H9 (cell line): ENCODE results near the gene MKI67. TPM values are rescaled to one million over a fixed set of nuclear protein-coding genes. Genes with fewer than 3 reads are reported as not detected.

ENCODE experiments used
- DNase-seq: peaks from one replicate; pipeline ENCODE4 v3.0.0-alpha.2; 2017
- H2AFZ ChIP-seq: one replicate; pipeline ENCODE4 v1.6.1; 2013; ENCODE audit warnings: mild to moderate bottlenecking, low read length, control low read depth, moderate library complexity
- H2AK5ac ChIP-seq: 2 replicates; pipeline ENCODE4 v1.6.1; 2013; ENCODE audit warnings: low read length, control low read depth, mixed read lengths; ENCODE audit not compliant: insufficient read length
- H2BK120ac ChIP-seq: one replicate; pipeline ENCODE4 v1.6.1; 2013; ENCODE audit warnings: low read depth, mild to moderate bottlenecking, low read length, control low read depth, inconsistent platforms; ENCODE audit not compliant: poor library complexity, severe bottlenecking
- H2BK12ac ChIP-seq: 2 replicates; pipeline ENCODE4 v1.6.1; 2013; ENCODE audit warnings: low read length, control low read depth, mixed read lengths, low read depth; ENCODE audit not compliant: insufficient read length
- H2BK15ac ChIP-seq: 2 replicates; pipeline ENCODE4 v1.6.1; 2013; ENCODE audit warnings: low read depth, low read length, control low read depth
- H2BK20ac ChIP-seq: one replicate; pipeline ENCODE4 v1.6.1; 2013; ENCODE audit warnings: low read depth, mild to moderate bottlenecking, low read length, control low read depth, inconsistent platforms; ENCODE audit not compliant: poor library complexity, severe bottlenecking
- H2BK5ac ChIP-seq: 2 replicates; pipeline ENCODE4 v1.6.1; 2013; ENCODE audit warnings: low read length, control low read depth, mixed read lengths; ENCODE audit not compliant: insufficient read length
- H3K14ac ChIP-seq: 2 replicates; pipeline ENCODE4 v1.6.1; 2013; ENCODE audit warnings: low read length, control low read depth; ENCODE audit not compliant: insufficient read depth
- H3K18ac ChIP-seq: 2 replicates; pipeline ENCODE4 v1.6.1; 2013; ENCODE audit warnings: low read depth, mild to moderate bottlenecking, mixed read lengths, low read length, control low read depth; ENCODE audit not compliant: insufficient read length
- H3K23ac ChIP-seq: 2 replicates; pipeline ENCODE4 v1.6.1; 2013; ENCODE audit warnings: low read length, control low read depth, mixed read lengths, low read depth; ENCODE audit not compliant: insufficient read length
- H3K23me2 ChIP-seq: 2 replicates; pipeline ENCODE4 v1.6.1; 2013; ENCODE audit warnings: low read depth, mild to moderate bottlenecking, mixed read lengths, low read length, control low read depth; ENCODE audit not compliant: insufficient read length, poor library complexity, severe bottlenecking
- H3K27ac ChIP-seq: 2 replicates; pipeline ENCODE4 v1.5.1; 2013; ENCODE audit warnings: low read length, control low read depth, mixed read lengths, low read depth; ENCODE audit not compliant: insufficient read length
- H3K27me3 ChIP-seq: 2 replicates; pipeline ENCODE4 v1.6.1; 2013; ENCODE audit warnings: low read length, control low read depth, inconsistent platforms; ENCODE audit not compliant: insufficient read depth
- H3K4ac ChIP-seq: 2 replicates; pipeline ENCODE4 v1.6.1; 2013; ENCODE audit warnings: low read depth, mild to moderate bottlenecking, control low read depth, inconsistent platforms, low read length, moderate library complexity
- H3K4me1 ChIP-seq: 2 replicates; pipeline ENCODE4 v1.6.1; 2013; ENCODE audit warnings: low read length, control low read depth, inconsistent platforms; ENCODE audit not compliant: insufficient read depth
- H3K4me2 ChIP-seq: 2 replicates; pipeline ENCODE4 v1.6.1; 2013; ENCODE audit warnings: low read length, control low read depth, mixed read lengths; ENCODE audit not compliant: insufficient read length, insufficient read depth
- H3K56ac ChIP-seq: 2 replicates; pipeline ENCODE4 v1.6.1; 2013; ENCODE audit warnings: low read depth, mild to moderate bottlenecking, mixed read lengths, low read length, control low read depth; ENCODE audit not compliant: insufficient read length
- H3K79me1 ChIP-seq: 2 replicates; pipeline ENCODE4 v1.6.1; 2013; ENCODE audit warnings: low read depth, mild to moderate bottlenecking, moderate library complexity, low read length, control low read depth, inconsistent platforms; ENCODE audit not compliant: insufficient read depth, poor library complexity, severe bottlenecking
- H3K79me2 ChIP-seq: 2 replicates; pipeline ENCODE4 v1.6.1; 2013; ENCODE audit warnings: low read length, control low read depth, inconsistent platforms; ENCODE audit not compliant: insufficient read depth
- H3K9ac ChIP-seq: 2 replicates; pipeline ENCODE4 v1.6.1; 2013; ENCODE audit warnings: low read length, control low read depth, mixed read lengths; ENCODE audit not compliant: insufficient read length; ENCODE audit errors: extremely low read depth
- H3K9me3 ChIP-seq: one replicate; pipeline ENCODE4 v1.6.1; 2013; ENCODE audit warnings: low read depth, low read length, inconsistent platforms; ENCODE audit not compliant: control insufficient read depth
- H3T11ph ChIP-seq: one replicate; pipeline ENCODE4 v1.6.1; 2013; ENCODE audit warnings: mild to moderate bottlenecking, low read length, control low read depth, inconsistent platforms
- H4K20me1 ChIP-seq: one replicate; pipeline ENCODE4 v1.6.1; 2013; ENCODE audit not compliant: control insufficient read depth, insufficient read length, insufficient read depth
- H4K5ac ChIP-seq: 2 replicates; pipeline ENCODE4 v1.6.1; 2013; ENCODE audit warnings: low read depth, mild to moderate bottlenecking, mixed read lengths, low read length, control low read depth; ENCODE audit not compliant: insufficient read length
- H4K8ac ChIP-seq: replicated peaks from 2 replicates; pipeline ENCODE4 v1.6.1; 2013; ENCODE audit warnings: low read length, control low read depth, mixed read lengths, low read depth; ENCODE audit not compliant: insufficient read length
- H4K91ac ChIP-seq: 2 replicates; pipeline ENCODE4 v1.6.1; 2013; ENCODE audit warnings: low read depth, mild to moderate bottlenecking, moderate library complexity, mixed read lengths, low read length, control low read depth; ENCODE audit not compliant: insufficient read length
- H3K27ac Mint-ChIP-seq, 3 experiments: 2 replicates in 2 of 3; 3 replicates in 1 of 3; pipeline ENCODE4 v1.8.0; 2020 to 2021; ENCODE audit warnings: mixed read lengths in 3 of 3, mild to moderate bottlenecking in 1 of 3, moderate library complexity in 1 of 3
- H3K27me3 Mint-ChIP-seq: 2 replicates; pipeline ENCODE4 v1.8.0; 2021; ENCODE audit warnings: low read depth, mild to moderate bottlenecking, moderate library complexity, mixed read lengths
- H3K36me3 Mint-ChIP-seq, 3 experiments: 2 replicates in 2 of 3; 3 replicates in 1 of 3; pipeline ENCODE4 v1.8.0; 2020 to 2021; ENCODE audit warnings: low read depth in 3 of 3, mixed read lengths in 3 of 3; ENCODE audit not compliant: insufficient read depth in 1 of 3
- H3K4me1 Mint-ChIP-seq, 2 experiments: 2 replicates each; pipeline ENCODE4 v1.8.0; 2020; ENCODE audit warnings: mixed read lengths in 2 of 2
- H3K4me3 Mint-ChIP-seq, 2 experiments: 2 replicates in 1 of 2; 3 replicates in 1 of 2; pipeline ENCODE4 v1.8.0; 2020 to 2021; ENCODE audit warnings: mild to moderate bottlenecking in 2 of 2, mixed read lengths in 2 of 2, moderate library complexity in 1 of 2
- H3K9me3 Mint-ChIP-seq, 2 experiments: 2 replicates in 1 of 2; 3 replicates in 1 of 2; pipeline ENCODE4 v1.8.0; 2020; ENCODE audit warnings: mild to moderate bottlenecking in 2 of 2, mixed read lengths in 2 of 2, moderate library complexity in 1 of 2
- CTCF ChIP-seq: fragments of 200-600 bp; sonication (generic); conservative IDR thresholded peaks from 3 replicates; pipeline ENCODE4 v1.8.0; 2021; ENCODE audit warnings: antibody characterized with exemption, mild to moderate bottlenecking
- WGBS: extraction: QIAGEN DNeasy Blood & Tissue Kit; methylation state at CpG from one replicate; pipeline ENCODE4 v1.1.7; 2013; ENCODE audit warnings: missing lambda C conversion rate, low lambda C conversion rate, mixed read lengths; ENCODE audit not compliant: insufficient read length; ENCODE audit errors: extremely low coverage; 5-methylcytosine and 5-hydroxymethylcytosine counted together
- total RNA-seq: library from RNA; stranded (reverse); gene quantifications from 2 replicates; pipeline ENCODE4 v1.2.1, GENCODE V29; 2021

MKI67 gene
- total RNA-seq, 1 experiment from 2014 or later = 108 TPM

DNA sequence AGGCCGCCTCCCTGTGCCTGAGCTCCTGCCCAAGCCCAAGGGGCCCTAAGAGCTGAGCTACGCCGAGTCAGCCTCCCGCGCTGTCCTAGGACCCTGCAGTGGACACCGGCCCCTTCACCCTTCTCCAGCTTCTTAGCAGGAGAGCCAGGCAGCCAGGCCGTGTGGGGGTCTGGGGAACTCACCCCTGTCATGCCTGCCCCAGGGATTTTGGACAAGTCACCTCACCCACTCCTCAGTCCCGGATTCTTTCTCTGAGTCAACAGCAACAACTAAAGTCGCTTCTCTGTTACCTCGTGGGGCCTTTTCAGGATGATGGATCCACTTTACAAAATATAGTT is 79.3 kb downstream of the MKI67 start:
- no CpG with 5 or more reads among the region's 10 CpGs for WGBS
- Histone ChIP-seq H3K14ac (no peak overlapping the region), H3K56ac (no peak overlapping the region), H4K8ac (no peak overlapping the region), H2AK5ac (no peak overlapping the region), H4K20me1 (peaks cover 4% of the 10 kb centered on the region), H3K18ac (no peak overlapping the region), H2BK5ac (no peak overlapping the region), H4K91ac (no peak overlapping the region), H4K5ac (no peak overlapping the region), H3K4me2 (no peak overlapping the region), H3K9me3 (no peaks in the 10 kb centered on the region), H3K23me2 (peaks cover 4% of the 10 kb centered on the region), H3K4ac (no peak overlapping the region), H2AFZ (no peak overlapping the region), H3K27me3 (0 out of 2 replicates have a peak, but pooled peaks cover 2% of the 10 kb centered on the region), H3K27ac (no peak overlapping the region), H3K23ac (no peak overlapping the region), H3T11ph (no peak overlapping the region), H2BK120ac (no peak overlapping the region), H3K4me1 (no peaks in the 10 kb centered on the region), H3K79me1 (no peaks in the 10 kb centered on the region), H3K9ac (no peak overlapping the region), H2BK12ac (no peak overlapping the region), H2BK15ac (peak overlapping the region; percentile 72; the same call in 1 of the 2 replicates), H3K79me2 (no peaks in the 10 kb centered on the region), H2BK20ac (no peak overlapping the region)
- Mint-ChIP-seq H3K9me3 (no peaks in the 10 kb centered on the region), H3K27ac (no peak overlapping the region), H3K4me1 (peaks cover 11 to 24% of the 10 kb centered on the region in 2 experiments), H3K4me3 (no peak overlapping the region), H3K27me3 (peaks cover 38% of the 10 kb centered on the region), H3K36me3 (no peaks in the 10 kb centered on the region)
- no peak for DNase-seq
- TF ChIP-seq CTCF = no peak

Other genes starting within 250 kb of the MKI67 start
- not detected in 2 replicates for gene CLRN3, start 233.5 kb downstream of the MKI67 start, total RNA-seq
- gene PTPRE, start 219.3 kb downstream of the MKI67 start, total RNA-seq = 0.70 and 0.77 TPM in 2 replicates